ENCODE results near the gene ROCK1. TPM values are rescaled to one million over a fixed set of nuclear protein-coding genes. Genes with fewer than 3 reads are reported as not detected.

The ROCK1 gene
- total and polyA plus RNA-seq, 9 of the 15 experiments (the other 6 are each of a cell fraction or from before 2014, with no cell fraction given): 7.4 to 28.6 (median 17.7) TPM

DNA sequence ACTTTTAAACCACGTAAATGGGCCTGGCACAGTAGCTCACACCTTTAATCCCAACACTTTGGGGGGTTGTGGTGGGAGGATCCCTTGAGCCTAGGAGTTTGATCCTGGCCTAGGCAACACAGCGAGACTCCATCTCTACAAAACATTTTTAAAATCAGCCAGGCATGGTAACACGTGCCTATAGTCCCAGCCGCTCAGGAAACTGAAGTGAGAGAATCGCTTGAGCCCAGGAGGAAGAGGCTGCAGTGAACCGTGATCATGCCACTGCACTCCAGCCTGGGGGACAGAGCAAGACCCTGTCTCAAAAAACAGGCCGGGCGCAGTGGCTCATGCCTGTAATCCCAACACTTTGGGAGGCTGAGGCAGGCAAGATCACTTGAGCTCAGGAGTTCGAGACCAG is 12.2 kb downstream of the ROCK1 start:
- no peaks in the 10 kb centered on the region for H3K9me3 ChIP-seq (replicated peaks; ENCODE audit: control insufficient read depth, insufficient read depth, low read depth, low read length)
- H3K4me3 ChIP-seq: no peak overlapping the region
- no peaks in the 10 kb centered on the region for H4K20me1 ChIP-seq (replicated peaks; ENCODE audit: control insufficient read depth, insufficient read depth, low read length)
- in situ Hi-C loops (cut with MboI): no loop called here
- FAIRE-seq (no peak), DNase-seq (ENCODE audit: extremely low read depth in 1 of 4, low spot score in 3 of 4) (no peak), ATAC-seq (no peak; the same call in 2 of the 3 replicates)
- H3K27ac ChIP-seq (ENCODE audit: extremely low read depth, low read depth, low read length): no peak overlapping the region
- no peaks in the 10 kb centered on the region for H3K36me3 ChIP-seq (ENCODE audit: control insufficient read depth, insufficient read depth, low read length)
- no peaks in the 10 kb centered on the region for H3K4me1 ChIP-seq (replicated peaks in 1 of 2; ENCODE audit: control insufficient read depth in 2 of 2, insufficient read depth in 2 of 2, low read length in 2 of 2)
- peaks cover 56% of the 10 kb centered on the region for H3K79me2 ChIP-seq (ENCODE audit: control insufficient read depth, insufficient read depth, low read length)
- H3K27me3 ChIP-seq (ENCODE audit: control insufficient read depth in 2 of 2, insufficient read depth in 2 of 2, low read length in 2 of 2): no peaks in the 10 kb centered on the region
- BruUV-seq (replicated peaks): no TSS peak
- no peak for TF ChIP-seq OTX1 (CRISPR knock-in tag; IDR thresholded peaks at IDR 0.05)
- no peak for TF ChIP-seq HNRNPL (IDR thresholded peaks at IDR 0.05; ENCODE audit: low read depth, low read length)
- TF ChIP-seq XRCC3 (IDR thresholded peaks at IDR 0.05): no peak
- no peak for TF ChIP-seq MCM5 (IDR thresholded peaks at IDR 0.05; ENCODE audit: low read depth)
- no peak for TF ChIP-seq TOE1 (IDR thresholded peaks at IDR 0.05; ENCODE audit: borderline replicate concordance)
- no peak for TF ChIP-seq TOE1 (CRISPR knock-in tag; IDR thresholded peaks at IDR 0.05; ENCODE audit: borderline replicate concordance, low read depth)
- no peak for TF ChIP-seq ZBTB5 (IDR thresholded peaks at IDR 0.05)
- TF ChIP-seq HLTF (IDR thresholded peaks at IDR 0.05): no peak
- TF ChIP-seq CCAR2 (IDR thresholded peaks at IDR 0.05; ENCODE audit: low read depth, low read length): no peak
- no peak for TF ChIP-seq FOXK1 (CRISPR knock-in tag; IDR thresholded peaks at IDR 0.05; ENCODE audit: borderline replicate concordance)
- no peak for TF ChIP-seq ZNF140 (CRISPR knock-in tag; IDR thresholded peaks at IDR 0.05)
- TF ChIP-seq, protein P1, sequence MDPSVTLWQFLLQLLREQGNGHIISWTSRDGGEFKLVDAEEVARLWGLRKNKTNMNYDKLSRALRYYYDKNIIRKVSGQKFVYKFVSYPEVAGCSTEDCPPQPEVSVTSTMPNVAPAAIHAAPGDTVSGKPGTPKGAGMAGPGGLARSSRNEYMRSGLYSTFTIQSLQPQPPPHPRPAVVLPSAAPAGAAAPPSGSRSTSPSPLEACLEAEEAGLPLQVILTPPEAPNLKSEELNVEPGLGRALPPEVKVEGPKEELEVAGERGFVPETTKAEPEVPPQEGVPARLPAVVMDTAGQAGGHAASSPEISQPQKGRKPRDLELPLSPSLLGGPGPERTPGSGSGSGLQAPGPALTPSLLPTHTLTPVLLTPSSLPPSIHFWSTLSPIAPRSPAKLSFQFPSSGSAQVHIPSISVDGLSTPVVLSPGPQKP (CRISPR knock-in tag; IDR thresholded peaks at IDR 0.05): no peak
- no peak for TF ChIP-seq SNAPC5 (CRISPR knock-in tag; IDR thresholded peaks at IDR 0.05)
- TF ChIP-seq SMARCA5 (IDR thresholded peaks at IDR 0.05): no peak
- TF ChIP-seq ETS2 (tag; IDR thresholded peaks at IDR 0.05; ENCODE audit: borderline replicate concordance, poor library complexity, severe bottlenecking): no peak
- TF ChIP-seq CREB1 (IDR thresholded peaks at IDR 0.05): no peak
- no peak for TF ChIP-seq CREB1 (CRISPR knock-in tag; IDR thresholded peaks at IDR 0.05)
- no peaks in the 10 kb centered on the region for H3K9me1 ChIP-seq (ENCODE audit: control insufficient read depth, insufficient read depth, low read length)
- intact Hi-C loops (cut with micrococcal nuclease): no loop called here
- ChIA-PET CTCF (ENCODE audit: low intra/inter-chr PET ratio) (interaction anchor here (1.1 kb wide), 1 partner anchor 17 kb away, joined by 3 read pairs; no protein-coding TSS in a partner anchor), POLR2A (interaction anchor here (0.7 kb wide), 2 partner anchors 358 to 661 kb away, joined by 3 read pairs; no protein-coding TSS in a partner anchor)
- WGBS (ENCODE audit: insufficient coverage, low coverage, missing lambda C conversion rate): 72% methylated on average over 8 of the region's 9 CpGs
- H3K4me2 ChIP-seq (ENCODE audit: insufficient read depth, low read length): no peak overlapping the region
- H2AFZ ChIP-seq (ENCODE audit: low read depth, low read length): no peak overlapping the region
- no peak overlapping the region for H3K9ac ChIP-seq (ENCODE audit: insufficient read depth in 1 of 2, low read depth in 2 of 2, low read length in 2 of 2)
